Renal pelvis (tissue), 4 donors: ENCODE measurements around the gene DISP3. TPM values are rescaled to one million over a fixed set of nuclear protein-coding genes. Genes with fewer than 3 reads are reported as not detected.
"Not testable (repeated sequence)": the region's sequence is repeated elsewhere in the genome, so short reads cannot be mapped to it uniquely, and the experiment has no call there.

Experiments
- DNase-seq: peaks from one replicate; pipeline ENCODE4 v3.0.0-alpha.2; 2013
- polyA plus RNA-seq, 3 donors: library from polyadenylated mRNA; unstranded; fragments of 120-200 nt; gene quantifications; one replicate each; pipeline ENCODE4 v1.2.1, GENCODE V29; 2013; ENCODE audit not compliant: insufficient read length in 3 of 3

The DISP3 gene
- polyA plus RNA-seq, 3 donors, result 0.86 to 2.0 (median 1.8) TPM

- no peak for DNase-seq
These were observed 96.6 kb downstream of the DISP3 start for GRCh38 chr1:11575553-11575952.

DNA sequence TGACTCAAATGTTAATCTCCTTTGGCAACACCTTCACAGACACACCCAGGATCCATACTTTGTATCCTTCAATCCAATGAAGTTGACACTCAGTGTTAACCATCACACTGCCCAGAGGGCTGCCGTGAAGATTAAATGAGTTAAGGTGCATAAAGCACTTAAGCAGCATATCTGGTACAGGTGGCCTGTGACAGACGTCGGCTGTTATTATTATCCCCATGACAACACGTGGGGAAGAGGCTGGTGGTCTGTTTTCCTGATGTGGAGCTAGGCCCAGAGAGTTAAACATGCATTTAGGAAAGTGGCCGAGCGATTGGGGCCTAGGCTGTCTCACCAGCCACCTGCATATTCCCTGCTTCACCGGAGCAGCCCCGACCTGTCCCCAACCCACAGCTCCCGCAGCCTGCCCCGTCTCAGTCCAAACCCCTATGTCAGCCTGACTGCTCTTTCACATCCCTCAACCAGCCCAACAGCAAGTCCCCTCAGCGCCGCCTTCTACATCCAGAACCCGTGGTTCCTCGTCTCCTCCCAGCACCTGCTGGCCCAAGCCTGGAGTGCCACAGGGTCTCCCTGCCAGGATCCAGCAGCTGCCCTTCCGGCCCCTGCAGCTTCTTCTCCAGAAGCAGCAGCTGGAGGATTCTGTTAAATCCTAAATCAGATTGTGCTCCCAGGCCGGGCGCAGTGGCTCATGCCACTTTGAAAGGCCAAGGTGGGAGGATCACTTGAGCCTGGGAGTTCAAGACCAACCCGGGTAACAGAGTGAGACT, 97.3 kb downstream of the DISP3 start:
- no peak for DNase-seq

- DNase-seq, result no peak
These were observed 99.0 kb downstream of the DISP3 start for GRCh38 chr1:11578004-11578403.

DNA sequence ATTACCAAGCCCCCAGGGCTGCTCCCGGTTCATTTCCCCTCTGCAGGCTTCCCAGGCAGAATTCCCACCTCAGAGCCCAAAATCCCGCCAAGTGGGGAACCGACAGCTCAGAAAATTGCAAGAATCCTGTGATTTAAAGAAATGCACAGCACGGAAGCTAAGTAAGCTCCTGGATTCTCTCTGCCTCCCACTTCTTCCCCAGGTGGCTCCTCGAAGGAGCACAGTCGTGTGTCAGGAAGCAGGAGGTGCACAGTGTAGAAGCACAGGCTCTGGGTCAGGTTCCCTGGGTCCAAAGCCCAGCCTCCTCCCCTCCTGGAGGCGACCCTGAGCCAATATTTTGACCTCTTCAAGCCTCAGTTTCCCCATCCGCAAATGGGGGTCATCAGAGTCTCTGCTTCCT, 100.6 kb downstream of the DISP3 start:
- no peak for DNase-seq

DNA sequence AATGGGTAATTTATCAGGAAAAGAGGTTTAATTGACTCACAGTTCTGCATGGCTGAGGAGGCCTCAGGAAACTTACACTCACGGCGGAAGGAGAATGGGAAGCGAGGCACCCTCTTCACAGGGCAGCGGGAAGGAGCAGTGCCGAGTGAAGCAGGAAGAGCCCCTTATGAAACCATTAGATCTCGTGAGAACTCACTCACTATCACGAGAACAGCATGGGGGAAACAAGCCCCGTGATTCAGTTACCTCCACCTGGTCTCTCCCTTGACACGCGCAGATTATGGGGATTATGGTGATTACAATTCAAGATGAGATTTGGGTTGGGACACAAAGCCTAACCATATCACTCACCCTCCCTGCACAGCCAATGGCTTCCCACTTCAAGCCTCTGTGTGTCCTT, 101.1 kb downstream of the DISP3 start:
- not testable (repeated sequence) for DNase-seq

DNA sequence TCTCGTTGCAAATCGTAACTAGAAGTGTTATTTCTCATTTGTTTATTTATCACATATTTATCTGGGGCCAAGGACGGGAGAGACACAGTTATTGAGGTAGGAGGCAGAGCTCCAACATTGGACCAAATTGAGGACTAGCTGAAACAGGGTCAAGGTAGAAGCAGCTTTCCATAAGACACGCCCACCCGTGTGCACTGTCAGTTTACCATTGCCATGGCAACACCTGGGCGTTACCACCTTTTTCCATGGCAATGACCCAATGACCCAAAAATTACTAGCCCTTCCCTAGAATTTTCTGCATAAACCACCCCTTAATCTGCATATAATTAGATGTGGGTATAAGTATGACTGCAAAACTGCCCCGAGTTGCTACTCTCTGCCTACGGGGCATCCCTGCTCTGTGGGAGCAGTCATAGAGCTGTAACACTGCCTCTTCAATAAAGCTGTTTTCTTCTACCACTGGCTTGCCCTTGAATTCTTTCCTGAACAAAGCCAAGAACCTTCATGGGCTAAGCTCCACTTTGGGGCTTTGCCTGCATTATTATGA, 102.6 kb downstream of the DISP3 start:
- DNase-seq, result no peak

- DNase-seq, result no peak
These were observed 106.4 kb downstream of the DISP3 start for GRCh38 chr1:11585389-11585788.

Other genes with a start within 250 kb of the DISP3 start
- 10 to 100 TPM; 40.8 to 47.4 (median 47.4) TPM for gene MTOR, start 216.6 kb upstream of the DISP3 start, polyA plus RNA-seq
- gene UBIAD1, start 206.0 kb upstream of the DISP3 start, polyA plus RNA-seq, result 10 to 100 TPM; 14.3 to 18.9 (median 17.3) TPM
- gene FBXO2, start 175.3 kb downstream of the DISP3 start, polyA plus RNA-seq, result 1 to 10 TPM; 1.1 to 2.1 (median 1.4) TPM
- gene FBXO44, start 175.7 kb downstream of the DISP3 start, polyA plus RNA-seq, result 10 to 100 TPM; 19.0 to 21.3 (median 20.6) TPM
- gene FBXO6, start 185.0 kb downstream of the DISP3 start, polyA plus RNA-seq, result 1 to 10 TPM; 4.6 to 5.1 (median 4.7) TPM
- gene MAD2L2, start 202.0 kb downstream of the DISP3 start, polyA plus RNA-seq, result 10 to 100 TPM; 42.4 to 57.4 (median 52.0) TPM
- 1 to 10 TPM; 1.3 to 1.4 (median 1.3) TPM for gene DRAXIN, start 212.6 kb downstream of the DISP3 start, polyA plus RNA-seq